ENCODE measurements around the gene RRP1. TPM values are rescaled to one million over a fixed set of nuclear protein-coding genes. Genes with fewer than 3 reads are reported as not detected.

RRP1 gene
- total and polyA plus RNA-seq, 2 of the 13 experiments (the other 11 are each of a cell fraction or from before 2014, with no cell fraction given) = 20.1 to 35.1 TPM

GRCh38 chr21:43783098-43783700 is 6.2 kb upstream of the RRP1 start (continued):
- TF ChIP-seq, protein P1, sequence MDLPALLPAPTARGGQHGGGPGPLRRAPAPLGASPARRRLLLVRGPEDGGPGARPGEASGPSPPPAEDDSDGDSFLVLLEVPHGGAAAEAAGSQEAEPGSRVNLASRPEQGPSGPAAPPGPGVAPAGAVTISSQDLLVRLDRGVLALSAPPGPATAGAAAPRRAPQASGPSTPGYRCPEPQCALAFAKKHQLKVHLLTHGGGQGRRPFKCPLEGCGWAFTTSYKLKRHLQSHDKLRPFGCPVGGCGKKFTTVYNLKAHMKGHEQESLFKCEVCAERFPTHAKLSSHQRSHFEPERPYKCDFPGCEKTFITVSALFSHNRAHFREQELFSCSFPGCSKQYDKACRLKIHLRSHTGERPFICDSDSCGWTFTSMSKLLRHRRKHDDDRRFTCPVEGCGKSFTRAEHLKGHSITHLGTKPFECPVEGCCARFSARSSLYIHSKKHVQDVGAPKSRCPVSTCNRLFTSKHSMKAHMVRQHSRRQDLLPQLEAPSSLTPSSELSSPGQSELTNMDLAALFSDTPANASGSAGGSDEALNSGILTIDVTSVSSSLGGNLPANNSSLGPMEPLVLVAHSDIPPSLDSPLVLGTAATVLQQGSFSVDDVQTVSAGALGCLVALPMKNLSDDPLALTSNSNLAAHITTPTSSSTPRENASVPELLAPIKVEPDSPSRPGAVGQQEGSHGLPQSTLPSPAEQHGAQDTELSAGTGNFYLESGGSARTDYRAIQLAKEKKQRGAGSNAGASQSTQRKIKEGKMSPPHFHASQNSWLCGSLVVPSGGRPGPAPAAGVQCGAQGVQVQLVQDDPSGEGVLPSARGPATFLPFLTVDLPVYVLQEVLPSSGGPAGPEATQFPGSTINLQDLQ (CRISPR knock-in tag; IDR thresholded peaks at IDR 0.05) = no peak
- TF ChIP-seq ZNF543 (CRISPR knock-in tag; IDR thresholded peaks at IDR 0.05) (no peak), POLR2A (IDR thresholded peaks at IDR 0.05; ENCODE audit: insufficient read depth in 1 of 2, low read depth in 2 of 2, low read length in 2 of 2) (0 out of 4 replicates have a peak, but pooled peaks of 1 of the 2 experiments have one; percentile 31), TCF12 (IDR thresholded peaks at IDR 0.05) (no peak), TCF12 (CRISPR knock-in tag; IDR thresholded peaks at IDR 0.05) (peak; percentile 94; the same call in 1 of the 2 replicates), FLYWCH1 (CRISPR knock-in tag; IDR thresholded peaks at IDR 0.05) (no peak), ZNF558 (CRISPR knock-in tag; IDR thresholded peaks at IDR 0.05; ENCODE audit: borderline replicate concordance) (no peak), ARNTL (CRISPR knock-in tag; IDR thresholded peaks at IDR 0.05) (peak; percentile 93), MAFK (conservative IDR thresholded peaks at IDR 0.05 in 1 of 2, IDR thresholded peaks at IDR 0.05 in 1 of 2; ENCODE audit: low read length in 2 of 2) (peak; percentile 92 to 93), ZNF574 (CRISPR knock-in tag; IDR thresholded peaks at IDR 0.05) (peak; percentile 71), CENPT (CRISPR knock-in tag; IDR thresholded peaks at IDR 0.05; ENCODE audit: low read depth) (no peak), ZNF704 (CRISPR knock-in tag; IDR thresholded peaks at IDR 0.05; ENCODE audit: borderline replicate concordance) (no peak), XBP1 (CRISPR knock-in tag; IDR thresholded peaks at IDR 0.05) (no peak), ZNF382 (CRISPR knock-in tag; IDR thresholded peaks at IDR 0.05; ENCODE audit: borderline replicate concordance) (no peak), ZNF496 (CRISPR knock-in tag; IDR thresholded peaks at IDR 0.05; ENCODE audit: insufficient replicate concordance) (no peak), ZFP41 (CRISPR knock-in tag; IDR thresholded peaks at IDR 0.05; ENCODE audit: borderline replicate concordance) (peak; percentile 53; the same call in 1 of the 2 replicates)
- TF ChIP-seq, protein P2, sequence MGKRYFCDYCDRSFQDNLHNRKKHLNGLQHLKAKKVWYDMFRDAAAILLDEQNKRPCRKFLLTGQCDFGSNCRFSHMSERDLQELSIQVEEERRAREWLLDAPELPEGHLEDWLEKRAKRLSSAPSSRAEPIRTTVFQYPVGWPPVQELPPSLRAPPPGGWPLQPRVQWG (CRISPR knock-in tag; IDR thresholded peaks at IDR 0.05; ENCODE audit: borderline replicate concordance, low read depth) = no peak
- TF ChIP-seq, protein P3, sequence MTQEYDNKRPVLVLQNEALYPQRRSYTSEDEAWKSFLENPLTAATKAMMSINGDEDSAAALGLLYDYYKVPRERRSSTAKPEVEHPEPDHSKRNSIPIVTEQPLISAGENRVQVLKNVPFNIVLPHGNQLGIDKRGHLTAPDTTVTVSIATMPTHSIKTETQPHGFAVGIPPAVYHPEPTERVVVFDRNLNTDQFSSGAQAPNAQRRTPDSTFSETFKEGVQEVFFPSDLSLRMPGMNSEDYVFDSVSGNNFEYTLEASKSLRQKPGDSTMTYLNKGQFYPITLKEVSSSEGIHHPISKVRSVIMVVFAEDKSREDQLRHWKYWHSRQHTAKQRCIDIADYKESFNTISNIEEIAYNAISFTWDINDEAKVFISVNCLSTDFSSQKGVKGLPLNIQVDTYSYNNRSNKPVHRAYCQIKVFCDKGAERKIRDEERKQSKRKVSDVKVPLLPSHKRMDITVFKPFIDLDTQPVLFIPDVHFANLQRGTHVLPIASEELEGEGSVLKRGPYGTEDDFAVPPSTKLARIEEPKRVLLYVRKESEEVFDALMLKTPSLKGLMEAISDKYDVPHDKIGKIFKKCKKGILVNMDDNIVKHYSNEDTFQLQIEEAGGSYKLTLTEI (CRISPR knock-in tag; conservative IDR thresholded peaks at IDR 0.05) = no peak
